Smooth muscle cell (in vitro differentiated cells): ENCODE measurements around the gene PPP1R3G. TPM values are rescaled to one million over a fixed set of nuclear protein-coding genes. Genes with fewer than 3 reads are reported as not detected.
A peak's percentile ranks its signal among the peaks of the same experiment; 100 is the strongest.

Experiments
- DNase-seq: peaks from one replicate; lab custom pipeline; 2025; ENCODE audit not compliant: unreplicated experiment; lab: John Stamatoyannopoulos, UW
- H2AFZ ChIP-seq: fragments of 200-600 bp; sonication (generic); 2 replicates; pipeline ENCODE4 v1.6.0; 2016; ENCODE audit warnings: antibody characterized with exemption, low read depth, mild to moderate bottlenecking
- H3F3A ChIP-seq: fragments of 200-600 bp; sonication (generic); 2 replicates; pipeline ENCODE4 v1.6.0; 2017; ENCODE audit warnings: antibody characterized with exemption, low read depth
- H3K27ac ChIP-seq: fragments of 200-600 bp; sonication (generic); 2 replicates; pipeline ENCODE4 v1.5.1; 2016; ENCODE audit warnings: low read depth, mild to moderate bottlenecking
- H3K27me3 ChIP-seq: fragments of 200-600 bp; sonication (generic); 2 replicates; pipeline ENCODE4 v1.6.1; 2016; ENCODE audit warnings: low read depth, mild to moderate bottlenecking
- H3K36me3 ChIP-seq: fragments of 200-600 bp; sonication (generic); 2 replicates; pipeline ENCODE4 v1.5.1; 2016; ENCODE audit warnings: low read depth
- H3K4me1 ChIP-seq: fragments of 200-600 bp; sonication (generic); 2 replicates; pipeline ENCODE4 v1.5.1; 2016; ENCODE audit warnings: low read depth
- H3K4me2 ChIP-seq: fragments of 200-600 bp; sonication (generic); 2 replicates; pipeline ENCODE4 v1.6.0; 2016; ENCODE audit warnings: mild to moderate bottlenecking
- H3K4me3 ChIP-seq: fragments of 200-600 bp; sonication (generic); 2 replicates; pipeline ENCODE4 v1.5.1; 2016; ENCODE audit warnings: mild to moderate bottlenecking
- H3K79me2 ChIP-seq: fragments of 200-600 bp; sonication (generic); 2 replicates; pipeline ENCODE4 v1.6.0; 2016; ENCODE audit warnings: low read depth, mild to moderate bottlenecking
- H3K9ac ChIP-seq: fragments of 200-600 bp; sonication (generic); 2 replicates; pipeline ENCODE4 v1.6.0; 2016; ENCODE audit warnings: low read depth
- H3K9me3 ChIP-seq: fragments of 200-600 bp; sonication (generic); replicated peaks from 2 replicates; pipeline ENCODE4 v1.5.1; 2016; ENCODE audit warnings: low read depth
- H4K20me1 ChIP-seq: fragments of 200-600 bp; sonication (generic); 2 replicates; pipeline ENCODE4 v1.6.0; 2016; ENCODE audit warnings: low read depth
- CTCF ChIP-seq: fragments of 200-600 bp; sonication (generic); IDR thresholded peaks from 2 replicates; pipeline ENCODE4 v1.5.1; 2017; ENCODE audit warnings: borderline replicate concordance, mild to moderate bottlenecking, antibody characterized with exemption; ENCODE audit not compliant: insufficient read depth, poor library complexity, severe bottlenecking
- WGBS: methylation state at CpG from one replicate; pipeline ENCODE4 v1.1.7; 2016; ENCODE audit warnings: low lambda C conversion rate; 5-methylcytosine and 5-hydroxymethylcytosine counted together
- polyA plus RNA-seq: library from polyadenylated mRNA; unstranded; fragments of >200 nt; fragmentation: Nextera tagmentation; extraction: Ambion mirVana; gene quantifications from 2 replicates; pipeline ENCODE4 v1.2.1, GENCODE V29; 2016
- total RNA-seq: library from RNA; depleted of rRNA; stranded (reverse); fragments of >200 nt; gene quantifications from 2 replicates; pipeline ENCODE4 v1.2.3, GENCODE V29; 2014

The PPP1R3G gene
- total and polyA plus RNA-seq, 2 experiments from 2014 or later, result 0.63 to 1.4 TPM

- Histone ChIP-seq H4K20me1 (peaks cover 8% of the 10 kb centered on the region), H3F3A (peaks cover 3% of the 10 kb centered on the region), H3K36me3 (no peaks in the 10 kb centered on the region), H2AFZ (no peak overlapping the region), H3K79me2 (no peaks in the 10 kb centered on the region), H3K4me2 (no peak overlapping the region), H3K9ac (no peak overlapping the region), H3K4me3 (no peak overlapping the region), H3K9me3 (no peaks in the 10 kb centered on the region), H3K27me3 (no peaks in the 10 kb centered on the region), H3K27ac (no peak overlapping the region), H3K4me1 (peaks cover 6% of the 10 kb centered on the region)
- DNase-seq, result no peak
- no peak for TF ChIP-seq CTCF
- 96% methylated on average over 8 of the region's 8 CpGs for WGBS
Observed at GRCh38 chr6:5124526-5124925, 39.4 kb downstream of the PPP1R3G start.

DNA sequence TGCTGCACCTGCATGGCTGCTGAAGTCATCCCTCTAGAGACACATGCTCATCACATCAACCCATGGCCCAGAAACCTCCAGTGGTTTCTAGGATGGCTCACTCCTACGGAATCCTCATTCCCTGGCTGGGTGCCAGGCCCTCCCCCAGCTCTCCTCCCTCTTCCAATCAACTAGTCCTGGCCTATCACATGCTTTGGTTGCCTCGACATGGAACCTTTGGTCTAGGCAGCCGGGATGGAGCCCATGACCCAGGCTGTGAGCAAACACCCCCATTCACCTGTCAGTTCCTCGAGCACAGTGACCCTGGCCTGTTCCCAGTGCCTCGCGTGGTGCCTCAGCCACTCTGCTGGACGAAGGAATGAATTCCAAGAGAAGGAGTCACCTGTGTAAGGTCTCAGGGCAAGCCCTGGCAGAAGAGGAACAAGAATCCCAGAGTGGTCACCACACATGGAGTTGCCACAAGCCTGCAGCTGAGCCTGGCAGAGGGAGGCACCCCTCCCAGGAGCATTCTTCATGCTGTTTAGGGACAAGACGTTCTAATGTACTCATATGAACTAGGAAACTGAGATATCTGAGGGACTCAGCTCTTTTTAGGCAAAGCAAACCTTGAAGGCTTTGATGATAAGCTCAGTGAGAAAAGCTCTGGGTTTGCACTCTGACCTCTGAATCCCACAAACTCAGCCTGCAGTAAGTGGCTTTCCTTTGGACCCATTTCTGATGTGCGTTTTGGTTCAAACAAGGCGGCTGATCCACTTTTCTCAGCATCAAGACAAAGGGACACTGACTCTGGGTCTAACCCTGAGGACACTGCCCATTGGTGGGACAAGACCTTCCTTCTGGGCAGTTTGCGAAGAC, 40.2 kb downstream of the PPP1R3G start:
- no peak for DNase-seq
- Histone ChIP-seq H3K27ac (no peak overlapping the region), H3K4me3 (no peak overlapping the region), H3K36me3 (no peaks in the 10 kb centered on the region), H3K9me3 (no peaks in the 10 kb centered on the region), H3K27me3 (no peaks in the 10 kb centered on the region), H3K9ac (no peak overlapping the region), H4K20me1 (peaks cover 8% of the 10 kb centered on the region), H3K4me2 (peak overlapping the region; percentile 21), H3K4me1 (peaks cover 10% of the 10 kb centered on the region), H3F3A (peaks cover 3% of the 10 kb centered on the region), H2AFZ (no peak overlapping the region), H3K79me2 (no peaks in the 10 kb centered on the region)
- no peak for TF ChIP-seq CTCF
- 86% methylated on average over 11 of the region's 11 CpGs for WGBS

GRCh38 chr6:5126214-5126613, 41.1 kb downstream of the PPP1R3G start:
- no peaks in the 10 kb centered on the region for H3K36me3 ChIP-seq
- H4K20me1 ChIP-seq, result peaks cover 8% of the 10 kb centered on the region
- H3K4me2 ChIP-seq, result peak overlapping the region; percentile 28
- H3K9me3 ChIP-seq, result no peaks in the 10 kb centered on the region
- H3K27ac ChIP-seq, result no peak overlapping the region
- no peaks in the 10 kb centered on the region for H3K79me2 ChIP-seq
- no peak overlapping the region for H3K4me3 ChIP-seq
- no peak for TF ChIP-seq CTCF
- no peak overlapping the region for H2AFZ ChIP-seq
- 22% methylated on average over 4 of the region's 4 CpGs for WGBS
- DNase-seq, result no peak
- H3K9ac ChIP-seq, result no peak overlapping the region
- no peaks in the 10 kb centered on the region for H3K27me3 ChIP-seq
- peaks cover 3% of the 10 kb centered on the region for H3F3A ChIP-seq
- peaks cover 17% of the 10 kb centered on the region for H3K4me1 ChIP-seq
